ENCODE data around the gene AKAP6.

DNA sequence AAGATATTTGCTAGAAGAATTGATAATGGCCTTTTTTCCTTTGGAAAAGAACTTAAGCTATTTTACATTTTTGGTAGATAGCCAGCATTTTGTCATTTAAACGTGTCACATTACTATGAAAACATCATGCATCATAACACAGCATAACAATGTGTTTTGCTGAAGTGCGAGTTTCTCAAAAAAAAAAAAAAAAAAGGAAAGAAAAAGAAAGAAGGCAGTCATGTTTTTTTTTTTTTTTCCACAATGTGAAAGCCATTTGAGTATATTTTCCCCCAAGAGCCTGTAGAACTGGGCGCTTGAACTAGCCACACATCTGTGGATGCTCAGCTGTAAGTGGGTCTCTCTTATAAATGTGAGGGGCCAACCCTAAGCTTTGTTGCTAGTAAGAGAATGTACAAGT is 300.1 kb downstream of the AKAP6 start:
- TF ChIP-seq, protein P1, sequence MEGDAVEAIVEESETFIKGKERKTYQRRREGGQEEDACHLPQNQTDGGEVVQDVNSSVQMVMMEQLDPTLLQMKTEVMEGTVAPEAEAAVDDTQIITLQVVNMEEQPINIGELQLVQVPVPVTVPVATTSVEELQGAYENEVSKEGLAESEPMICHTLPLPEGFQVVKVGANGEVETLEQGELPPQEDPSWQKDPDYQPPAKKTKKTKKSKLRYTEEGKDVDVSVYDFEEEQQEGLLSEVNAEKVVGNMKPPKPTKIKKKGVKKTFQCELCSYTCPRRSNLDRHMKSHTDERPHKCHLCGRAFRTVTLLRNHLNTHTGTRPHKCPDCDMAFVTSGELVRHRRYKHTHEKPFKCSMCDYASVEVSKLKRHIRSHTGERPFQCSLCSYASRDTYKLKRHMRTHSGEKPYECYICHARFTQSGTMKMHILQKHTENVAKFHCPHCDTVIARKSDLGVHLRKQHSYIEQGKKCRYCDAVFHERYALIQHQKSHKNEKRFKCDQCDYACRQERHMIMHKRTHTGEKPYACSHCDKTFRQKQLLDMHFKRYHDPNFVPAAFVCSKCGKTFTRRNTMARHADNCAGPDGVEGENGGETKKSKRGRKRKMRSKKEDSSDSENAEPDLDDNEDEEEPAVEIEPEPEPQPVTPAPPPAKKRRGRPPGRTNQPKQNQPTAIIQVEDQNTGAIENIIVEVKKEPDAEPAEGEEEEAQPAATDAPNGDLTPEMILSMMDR (IDR thresholded peaks at IDR 0.05; ENCODE audit: insufficient read depth, low read depth, low read length), result no peak
- TF ChIP-seq EZH2 (IDR thresholded peaks at IDR 0.05; ENCODE audit: insufficient read depth, low read length), result no peak
